ENCODE data around the gene NOL12. TPM values are rescaled to one million over a fixed set of nuclear protein-coding genes. Genes with fewer than 3 reads are reported as not detected.

NOL12 gene
- polyA plus RNA-seq, 1 of the 3 experiments (the other 2 are of a cell fraction) = 52.2 TPM

- TF ChIP-seq CTCF (IDR thresholded peaks at IDR 0.05) = no peak
- peak; percentile 28; the same call in 1 of the 2 replicates for TF ChIP-seq YY1 (IDR thresholded peaks at IDR 0.05; ENCODE audit: low read depth)
- peak; percentile 83 for TF ChIP-seq CHD2 (IDR thresholded peaks at IDR 0.05; ENCODE audit: low read length, partially characterized antibody)
- TF ChIP-seq ELF1 (IDR thresholded peaks at IDR 0.05) = peak; percentile 51; the same call in 1 of the 2 replicates
- no peak for TF ChIP-seq RCOR1 (IDR thresholded peaks at IDR 0.05; ENCODE audit: low read length)
- no peak; the same call in 1 of the 2 replicates for TF ChIP-seq REST (IDR thresholded peaks at IDR 0.05; ENCODE audit: low read depth, low read length)
- no peak for TF ChIP-seq RAD21 (IDR thresholded peaks at IDR 0.05; ENCODE audit: low read length)
- TF ChIP-seq POLR2AphosphoS5 (IDR thresholded peaks at IDR 0.05; ENCODE audit: low read depth, low read length) = peak; percentile 86
- no peak for TF ChIP-seq USF1 (IDR thresholded peaks at IDR 0.05; ENCODE audit: borderline replicate concordance, low read depth)
- no peak for TF ChIP-seq USF2 (IDR thresholded peaks at IDR 0.05; ENCODE audit: borderline replicate concordance, low read depth, low read length)
- no peak for TF ChIP-seq MEF2A (IDR thresholded peaks at IDR 0.05; ENCODE audit: borderline replicate concordance, low read depth)
- no peak for TF ChIP-seq NRF1 (IDR thresholded peaks at IDR 0.05; ENCODE audit: low read depth, low read length)
- peak; percentile 65 for TF ChIP-seq NFIC (IDR thresholded peaks at IDR 0.05; ENCODE audit: borderline replicate concordance)
- no peak for TF ChIP-seq GATA2 (CRISPR knock-in tag; IDR thresholded peaks at IDR 0.05)
- TF ChIP-seq EZH2phosphoT487 (IDR thresholded peaks at IDR 0.05; ENCODE audit: borderline replicate concordance, low read depth) = no peak
- peak; percentile 68 for TF ChIP-seq PBX3 (IDR thresholded peaks at IDR 0.05)
- peak; percentile 72; the same call in 1 of the 2 replicates for TF ChIP-seq RXRA (IDR thresholded peaks at IDR 0.05; ENCODE audit: borderline replicate concordance, low read depth)
- TF ChIP-seq TEAD4 (IDR thresholded peaks at IDR 0.05; ENCODE audit: borderline replicate concordance, insufficient read depth) = peak; percentile 75; the same call in 1 of the 2 replicates
- TF ChIP-seq RFX5 (IDR thresholded peaks at IDR 0.05; ENCODE audit: low read length) = no peak; the same call in 1 of the 2 replicates
- TF ChIP-seq GABPA (IDR thresholded peaks at IDR 0.05; ENCODE audit: low read depth) = peak; percentile 57; the same call in 1 of the 2 replicates
- TF ChIP-seq MAX (IDR thresholded peaks at IDR 0.05; ENCODE audit: low read depth) = peak; percentile 73
Measured at GRCh38 chr22:37676736-37677492, 9.2 kb upstream of the NOL12 start (continued).

Data from SK-N-SH (cell line).